Sigmoid colon (tissue), 4 donors: ENCODE results near the gene PPP1R14B.

Source experiments
- CTCF ChIP-seq, 4 experiments: fragments of 450-650 bp in 3 of 4; fragments of 200-600 bp in 1 of 4; IDR thresholded peaks; one replicate each; pipeline ENCODE4 v1.5.1; 2016 to 2019; ENCODE audit warnings: antibody characterized with exemption in 4 of 4, mild to moderate bottlenecking in 3 of 4, moderate library complexity in 2 of 4
- POLR2A ChIP-seq, 2 donors: fragments of 450-650 bp; IDR thresholded peaks; one replicate each; pipeline ENCODE4 v1.6.1; 2016; ENCODE audit warnings: antibody characterized with exemption in 2 of 2, mild to moderate bottlenecking in 2 of 2, moderate library complexity in 2 of 2
- POLR2AphosphoS5 ChIP-seq, 4 donors: sonication (generic); formaldehyde crosslinking; IDR thresholded peaks; one replicate each; pipeline ENCODE4 v1.6.1; 2017; ENCODE audit warnings: antibody characterized with exemption in 4 of 4

GRCh38 chr11:64289002-64289564 is 42.3 kb upstream of the PPP1R14B start:
- TF ChIP-seq POLR2A (IDR thresholded peaks at IDR 0.05) (no peak), CTCF (IDR thresholded peaks at IDR 0.05) (no peak), POLR2AphosphoS5 (IDR thresholded peaks at IDR 0.05) (no peak)
